TTC549 (cell line): ENCODE results near the gene CD209.

ENCODE experiments used
- FAIRE-seq: peaks from 2 replicates; lab custom pipeline; 2012; peaks lifted over from hg19 to GRCh38; lab: Jason Lieb, UNC

The CD209 gene

DNA sequence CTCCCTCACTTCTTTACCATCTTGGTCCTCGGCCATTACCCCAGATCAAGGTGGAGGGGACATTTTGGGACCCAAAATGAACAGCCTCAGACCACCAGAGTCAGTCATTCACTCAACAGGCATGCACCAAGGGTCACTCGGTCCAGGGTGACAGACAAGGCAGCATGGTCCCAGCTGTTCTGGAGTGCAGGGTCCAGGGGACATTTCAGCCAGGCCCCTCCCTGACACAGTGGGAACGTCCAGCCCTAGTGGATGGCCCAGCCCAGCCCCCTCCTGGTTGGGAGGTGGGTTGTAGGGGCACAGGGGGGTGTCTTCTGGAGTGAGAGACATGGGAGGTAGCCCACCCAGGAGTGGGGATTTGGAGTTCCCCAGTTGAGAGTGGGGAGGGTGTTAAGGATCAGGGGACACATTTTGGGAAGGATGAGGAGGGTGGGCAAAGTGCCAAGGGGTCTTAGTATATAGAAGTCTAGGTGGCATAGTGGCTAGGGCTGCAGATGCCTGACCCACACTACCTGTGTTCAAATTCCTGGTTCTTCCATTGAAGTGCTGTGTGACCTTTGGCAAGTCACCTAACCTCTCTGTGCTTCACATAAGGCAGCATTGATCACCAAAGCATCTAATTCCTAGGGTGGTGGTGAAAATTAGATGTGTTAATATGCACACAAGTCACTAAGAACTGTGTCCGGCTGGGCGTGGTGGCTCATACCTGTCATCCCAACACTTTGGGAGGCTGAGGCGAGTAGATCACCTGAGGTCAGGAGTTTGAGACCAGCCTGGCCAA is 42.9 kb downstream of the CD209 start:
- no peak for FAIRE-seq

DNA sequence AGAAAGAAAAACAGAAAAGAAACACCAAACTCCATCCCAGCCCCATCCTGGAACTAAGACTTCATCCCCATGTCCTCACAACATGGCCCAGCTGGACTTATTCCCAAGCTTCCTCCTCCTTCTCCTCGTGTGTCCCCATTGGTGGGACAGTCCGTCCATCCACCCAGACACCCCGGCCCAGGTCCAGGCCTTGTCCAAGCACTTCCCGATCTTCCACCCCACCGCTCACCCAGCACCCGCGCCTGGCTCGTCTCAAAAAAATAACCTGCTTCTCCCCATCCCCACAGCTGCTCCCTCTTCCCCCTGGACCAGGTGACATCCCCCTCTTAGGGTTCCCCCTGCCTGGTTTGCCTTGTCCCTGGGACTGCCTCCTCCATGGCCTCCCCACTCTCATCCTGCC is 44.0 kb downstream of the CD209 start:
- FAIRE-seq = no peak

DNA sequence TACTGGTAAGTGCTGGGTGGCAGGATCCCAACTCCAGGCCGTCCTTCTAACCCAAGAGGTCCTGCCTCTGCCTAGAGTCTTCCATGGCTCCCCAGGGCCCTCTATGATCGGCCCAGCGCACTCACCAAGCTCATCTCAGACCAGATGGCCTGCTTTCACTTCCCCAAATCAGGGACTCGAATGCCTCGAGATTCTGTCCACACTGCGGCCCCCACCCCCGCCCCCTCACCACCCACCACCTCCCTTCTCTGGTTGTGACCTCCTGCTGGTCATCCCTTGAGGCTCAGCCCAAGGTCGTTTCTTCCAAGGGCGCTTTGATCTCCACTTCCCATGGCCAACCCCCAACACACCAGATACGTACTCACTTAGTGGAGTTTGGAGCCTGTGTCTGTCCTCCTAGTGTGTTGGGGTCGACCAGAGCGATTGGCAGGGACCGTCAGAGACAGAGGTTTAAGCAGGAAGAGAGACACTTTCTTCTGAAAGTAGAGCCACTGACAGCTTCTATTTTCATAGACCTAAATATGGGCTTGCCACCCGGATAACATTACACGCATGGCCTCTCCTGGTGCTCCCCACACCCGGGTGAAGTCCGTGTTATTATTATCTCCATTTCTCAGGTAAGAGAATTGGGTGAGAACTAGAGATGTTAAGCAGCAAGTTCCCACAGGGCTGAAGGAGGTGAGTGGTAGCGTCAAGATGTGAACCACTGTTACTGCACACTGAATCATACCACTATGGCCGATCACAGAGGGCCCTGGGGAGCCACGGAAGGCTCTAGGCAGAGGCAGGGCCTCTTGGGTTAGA is 45.5 kb downstream of the CD209 start, which contains the start of gene FCER2:
FCER2 (minus strand) TSS at position 478 of the 804 bp plus-strand sequence. CDS start 2,371 bp downstream, outside the sequence.
- no peak for FAIRE-seq

DNA sequence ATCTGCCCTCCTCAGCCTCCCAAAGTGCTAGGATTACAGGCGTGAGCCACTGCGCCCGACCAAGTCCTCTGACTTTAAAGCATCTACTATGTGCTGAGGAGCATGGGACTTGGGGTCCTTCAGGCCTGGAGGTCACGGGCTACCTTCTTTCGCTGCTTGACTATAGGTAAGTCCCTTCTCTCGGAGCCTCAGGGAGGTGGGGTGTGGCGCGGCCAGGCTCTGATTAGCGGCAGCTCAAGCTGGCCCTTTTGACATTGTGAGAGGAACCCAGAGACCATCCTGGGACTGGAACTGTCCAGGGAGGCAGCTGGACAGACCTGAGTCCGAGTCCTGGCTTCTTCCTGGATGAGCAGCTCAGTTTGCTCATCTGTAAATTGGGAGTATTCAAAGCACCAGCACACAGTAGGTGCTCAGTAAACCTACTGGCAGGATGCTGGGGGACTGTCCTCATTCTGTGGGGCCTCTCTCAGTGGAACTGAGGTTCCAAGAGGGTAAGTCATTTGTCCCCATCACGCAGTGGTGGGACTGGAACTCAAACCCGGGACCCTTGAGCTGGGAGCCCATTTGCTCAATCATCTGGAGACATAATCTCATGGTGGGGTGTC is 46.2 kb downstream of the CD209 start:
- no peak for FAIRE-seq

DNA sequence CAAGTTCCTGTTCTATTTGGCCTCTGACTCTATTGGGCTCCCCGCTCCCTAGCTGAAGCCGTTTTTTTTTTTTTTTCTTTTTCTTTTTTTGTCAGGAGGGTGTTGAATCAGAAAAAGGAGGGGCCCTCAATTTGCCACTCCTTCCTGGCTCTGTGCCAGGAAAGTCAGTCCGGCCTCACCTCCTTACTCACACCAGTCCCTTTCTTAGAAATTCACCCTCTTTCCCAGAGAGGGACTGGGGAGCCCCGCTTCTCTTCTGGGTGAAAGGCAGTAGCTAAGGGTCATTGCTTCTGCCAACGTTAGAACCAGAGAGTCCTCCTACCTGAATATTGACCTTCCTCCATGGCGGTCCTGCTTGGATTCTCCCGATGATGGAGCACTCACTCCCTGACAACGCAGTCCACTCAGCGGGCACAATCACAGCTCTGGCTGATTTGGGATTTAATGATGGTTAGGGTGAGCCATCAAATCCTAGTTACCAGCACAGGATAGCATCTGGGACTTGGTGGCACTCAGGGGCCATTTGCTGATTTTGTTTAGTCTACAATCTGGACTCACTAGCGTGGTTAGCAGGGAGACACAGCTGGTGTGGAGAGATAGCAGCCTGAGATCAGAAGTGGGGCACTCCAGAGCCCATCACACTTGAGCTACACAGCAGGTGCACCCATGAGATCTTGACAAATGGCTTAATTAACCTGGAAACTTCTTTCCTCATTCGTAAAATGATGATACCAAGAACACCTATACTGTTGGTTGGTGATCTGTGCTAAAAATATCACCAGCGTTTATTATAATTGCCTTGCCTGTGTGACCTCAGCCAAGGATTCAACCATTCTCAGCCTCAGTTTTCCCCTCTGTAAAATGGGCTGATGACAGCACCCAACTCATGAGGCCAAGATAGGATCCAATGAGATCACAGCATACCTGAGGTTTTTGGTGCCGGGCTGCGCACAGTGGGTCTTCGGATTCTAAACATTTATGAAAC is 47.6 kb downstream of the CD209 start:
- FAIRE-seq = no peak

DNA sequence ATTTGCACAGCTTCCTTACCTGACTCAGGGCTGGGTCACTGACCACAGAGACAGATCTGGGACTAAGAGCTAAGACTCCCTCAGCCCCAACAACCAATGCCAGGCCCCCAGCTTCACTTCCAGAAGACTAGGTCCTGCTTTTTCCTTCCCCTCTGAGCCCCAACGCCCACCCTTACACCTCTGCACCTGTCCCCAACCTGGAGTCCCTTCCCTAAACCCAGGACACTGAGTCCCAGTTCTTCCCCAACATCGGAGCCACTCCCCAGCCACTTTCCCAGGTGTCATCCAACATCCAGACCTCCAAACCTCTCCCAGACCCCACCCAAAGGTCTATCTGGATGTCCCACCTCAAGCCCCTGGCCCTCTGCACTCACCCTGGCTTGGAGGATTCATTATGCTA is 48.3 kb downstream of the CD209 start:
- no peak for FAIRE-seq

DNA sequence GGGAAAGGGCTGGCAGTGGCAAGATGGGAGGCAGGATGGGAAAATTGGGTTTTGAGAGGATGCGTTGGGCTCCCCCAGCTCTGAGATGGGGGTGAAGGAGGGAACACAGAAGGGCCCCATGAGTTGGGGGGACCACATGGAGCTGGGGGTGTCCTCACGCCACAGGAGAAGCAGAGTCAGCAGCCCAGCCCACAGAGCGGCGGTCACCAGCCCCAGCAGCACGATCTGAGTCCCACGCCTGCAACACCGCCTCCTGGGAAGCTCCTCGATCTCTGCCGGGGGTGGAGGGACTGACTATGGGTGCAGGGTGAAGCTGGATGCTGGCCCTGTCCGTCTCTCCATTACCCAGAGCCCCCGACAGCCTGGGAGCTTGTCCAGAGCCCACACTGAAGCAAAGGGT is 48.8 kb downstream of the CD209 start:
- FAIRE-seq = no peak

DNA sequence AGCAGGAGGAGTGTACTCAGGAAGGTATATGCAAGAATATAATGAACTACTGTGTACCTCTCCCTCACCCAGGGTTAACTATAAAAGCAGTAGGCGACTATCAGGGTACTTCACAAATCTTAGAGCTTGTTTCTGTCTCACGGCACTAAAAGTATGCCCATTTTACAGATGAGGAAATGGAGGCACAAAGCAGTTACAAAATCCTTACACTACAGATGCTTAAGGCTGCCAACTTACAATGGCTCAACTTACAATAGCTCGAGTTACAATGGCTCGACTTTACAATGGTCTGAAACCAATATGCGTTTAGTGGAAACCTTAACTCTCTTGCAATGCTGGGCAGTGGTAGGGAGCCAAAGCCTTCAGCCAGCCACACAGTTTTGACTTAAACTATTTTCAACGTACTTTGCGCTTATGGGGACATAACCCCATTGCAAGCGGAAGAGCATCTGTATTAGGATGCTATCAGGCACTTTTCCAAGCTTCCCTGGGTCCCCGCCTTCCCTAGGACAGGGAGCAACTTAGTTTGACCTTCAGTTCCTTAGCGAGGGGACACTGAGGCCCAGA is 49.5 kb downstream of the CD209 start:
- no peak for FAIRE-seq

DNA sequence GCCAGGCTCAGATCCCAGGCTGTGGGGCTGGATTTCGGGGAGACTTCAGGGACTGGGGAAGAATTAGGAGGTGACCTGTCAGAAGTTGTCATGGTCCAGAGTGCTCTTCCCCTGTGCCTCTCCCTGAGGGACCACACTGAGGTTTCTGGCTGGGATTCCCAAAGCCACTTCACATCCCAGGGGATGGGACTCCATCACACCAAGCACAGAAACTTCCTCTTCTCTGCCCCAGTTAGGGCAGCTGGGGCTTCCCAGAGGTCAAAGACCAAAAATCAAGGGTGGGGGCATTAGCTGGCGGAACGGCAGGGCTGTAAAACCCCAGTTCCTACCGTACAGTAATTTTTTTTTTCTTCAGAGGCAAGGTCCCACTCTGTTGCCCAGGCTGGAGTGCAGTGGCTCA is 52.8 kb downstream of the CD209 start:
- no peak for FAIRE-seq

DNA sequence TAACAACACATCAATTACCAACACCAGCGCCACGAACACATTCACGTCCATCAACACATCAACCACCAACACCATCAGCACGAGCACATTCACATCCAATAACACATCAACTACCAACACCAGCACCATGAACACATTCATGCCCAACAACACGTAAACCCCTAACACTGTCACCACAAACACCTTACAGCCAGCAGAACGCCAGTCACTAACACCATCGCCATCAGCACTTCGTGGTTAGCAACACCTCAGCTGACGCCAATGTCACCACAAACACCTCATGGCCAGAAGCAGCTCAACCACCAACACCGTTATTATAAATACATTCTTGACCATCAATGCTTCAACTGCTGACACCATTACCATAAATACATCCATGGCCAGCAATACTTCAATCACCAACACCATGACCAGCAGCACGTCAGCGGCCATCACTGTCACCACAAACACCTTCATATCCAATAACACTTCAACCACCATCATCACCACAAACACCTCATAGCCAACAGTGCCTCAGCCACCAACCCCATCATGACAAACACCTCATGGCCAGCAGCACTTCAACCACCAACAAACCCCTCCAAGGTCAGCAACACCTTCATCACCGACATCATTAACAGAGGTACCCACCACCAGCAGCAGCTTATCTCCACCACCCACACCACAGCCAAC is 54.8 kb downstream of the CD209 start:
- no peak for FAIRE-seq

DNA sequence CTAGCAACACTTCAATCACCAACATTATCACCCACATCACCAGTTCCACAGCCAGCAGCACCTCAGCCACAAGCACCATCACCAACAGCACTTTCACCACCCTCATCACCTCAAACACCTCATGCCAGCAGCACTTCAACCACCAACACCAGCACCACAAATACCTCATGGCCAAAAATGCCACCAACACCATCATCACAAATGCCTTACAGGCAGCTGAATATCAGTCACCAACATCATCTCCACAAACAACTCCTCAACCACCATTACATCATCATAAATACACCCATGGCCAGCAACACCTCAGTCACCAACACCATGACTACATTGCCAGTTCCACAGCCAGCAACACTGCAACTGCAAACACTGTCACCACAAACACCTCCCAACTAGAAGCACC is 55.8 kb downstream of the CD209 start:
- FAIRE-seq = no peak

DNA sequence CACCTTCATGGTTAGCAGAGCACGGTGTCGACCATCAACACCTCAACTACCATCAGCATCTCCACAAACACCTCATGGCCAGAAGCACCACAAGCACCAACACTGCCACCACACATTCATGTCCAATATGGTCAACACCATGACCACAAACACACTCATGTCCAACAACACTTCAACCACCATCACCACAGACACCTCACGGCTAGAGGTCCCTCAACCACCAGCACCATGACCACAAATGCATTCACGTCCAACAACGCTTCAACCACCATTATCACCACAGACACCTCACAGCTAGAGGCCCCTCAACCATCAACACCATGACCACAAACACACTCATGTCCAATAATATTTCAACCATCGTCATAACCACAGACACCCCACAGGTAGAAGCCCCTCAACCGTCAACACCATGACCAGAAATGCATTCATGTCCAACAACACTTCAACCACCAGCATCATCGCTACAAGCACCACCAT is 56.5 kb downstream of the CD209 start:
- FAIRE-seq = no peak
